GM15510 (cell line): ENCODE data around the gene NT5E.

Experiments used
- POLR2A ChIP-seq: IDR thresholded peaks from 3 replicates; pipeline ENCODE4 v1.6.1; 2011; ENCODE audit warnings: borderline replicate concordance; ENCODE audit not compliant: insufficient read length; ENCODE audit errors: extremely low read depth

Gene NT5E

GRCh38 chr6:85417336-85417735 is 32.5 kb upstream of the NT5E start:
- TF ChIP-seq POLR2A = no peak

GRCh38 chr6:85418059-85418458 is 31.8 kb upstream of the NT5E start:
- TF ChIP-seq POLR2A = no peak

- TF ChIP-seq POLR2A = no peak
Observed at GRCh38 chr6:85419046-85419759, 30.7 kb upstream of the NT5E start.

- no peak for TF ChIP-seq POLR2A
Observed at GRCh38 chr6:85420551-85420950, 29.3 kb upstream of the NT5E start.

GRCh38 chr6:85421181-85421580 is 28.7 kb upstream of the NT5E start:
- TF ChIP-seq POLR2A = no peak

- TF ChIP-seq POLR2A = no peak
Observed at GRCh38 chr6:85421972-85422371, 27.9 kb upstream of the NT5E start.

- TF ChIP-seq POLR2A = no peak
Observed at GRCh38 chr6:85422996-85423395, 26.9 kb upstream of the NT5E start.

- no peak for TF ChIP-seq POLR2A
Observed at GRCh38 chr6:85424981-85425380, 24.9 kb upstream of the NT5E start.

- TF ChIP-seq POLR2A = no peak
Observed at GRCh38 chr6:85425997-85426396, 23.9 kb upstream of the NT5E start.

- TF ChIP-seq POLR2A = no peak
Observed at GRCh38 chr6:85428486-85428885, 21.4 kb upstream of the NT5E start.

GRCh38 chr6:85429346-85429745 is 20.5 kb upstream of the NT5E start:
- no peak for TF ChIP-seq POLR2A

- no peak for TF ChIP-seq POLR2A
Observed at GRCh38 chr6:85431271-85431670, 18.6 kb upstream of the NT5E start.

GRCh38 chr6:85432554-85432953 is 17.3 kb upstream of the NT5E start:
- TF ChIP-seq POLR2A = no peak

GRCh38 chr6:85435851-85436250 is 14.0 kb upstream of the NT5E start:
- TF ChIP-seq POLR2A = no peak

GRCh38 chr6:85436411-85436810 is 13.5 kb upstream of the NT5E start:
- TF ChIP-seq POLR2A = no peak

GRCh38 chr6:85436939-85437495 is 12.9 kb upstream of the NT5E start:
- TF ChIP-seq POLR2A = no peak

GRCh38 chr6:85443349-85444117 is 6.3 kb upstream of the NT5E start:
- no peak for TF ChIP-seq POLR2A

- no peak for TF ChIP-seq POLR2A
Observed at GRCh38 chr6:85449388-85449817, 480 bp upstream of the NT5E start.
